Measurements from ENCODE around the gene S100A10. TPM values are rescaled to one million over a fixed set of nuclear protein-coding genes. Genes with fewer than 3 reads are reported as not detected.

Gene S100A10
- total RNA-seq, 2 donors from 2014 or later = 40.7 to 105 TPM

GRCh38 chr1:152000964-152001630 is 7.4 kb upstream of the S100A10 start:
- H3K36me3 ChIP-seq (replicated peaks in 1 of 2; ENCODE audit: insufficient read depth in 1 of 2, low read depth in 2 of 2) = no peaks in the 10 kb centered on the region
- TF ChIP-seq POLR2A (IDR thresholded peaks at IDR 0.05) (peak in 1 of 3 donors; percentile 12), CTCF (IDR thresholded peaks at IDR 0.05) (no peak)
- DNase-seq = peak in 1 of 4 donors; percentile 47
- no peak for ATAC-seq
- no peaks in the 10 kb centered on the region for H3K27me3 ChIP-seq
- peak overlapping the region in 1 of 4 donors; percentile 24 for H3K27ac ChIP-seq
- H3K4me1 ChIP-seq = no peaks in the 10 kb centered on the region
- H3K4me3 ChIP-seq = no peak overlapping the region
- no peaks in the 10 kb centered on the region for H3K9me3 ChIP-seq
- intact Hi-C loops (cut with DNase I) = no loop called here
- WGBS, 2 donors = 51 to 56% methylated on average over 4 of the region's 4 CpGs

GRCh38 chr1:151998611-151999362 is 5.1 kb upstream of the S100A10 start:
- no peaks in the 10 kb centered on the region for H3K36me3 ChIP-seq (replicated peaks in 1 of 2; ENCODE audit: insufficient read depth in 1 of 2, low read depth in 2 of 2)
- H3K4me1 ChIP-seq = peaks cover 7% of the 10 kb centered on the region
- no peaks in the 10 kb centered on the region for H3K9me3 ChIP-seq
- H3K27me3 ChIP-seq = no peaks in the 10 kb centered on the region
- TF ChIP-seq CTCF (IDR thresholded peaks at IDR 0.05) (no peak), POLR2A (IDR thresholded peaks at IDR 0.05) (no peak)
- DNase-seq = no peak
- ATAC-seq = no peak
- intact Hi-C loops (cut with DNase I) = loop anchor here (5.0 kb wide), 1 partner anchor 61 kb away; no protein-coding TSS in a partner anchor
- H3K4me3 ChIP-seq = no peak overlapping the region
- H3K27ac ChIP-seq = no peak overlapping the region

- intact Hi-C loops (cut with DNase I) = loop anchor here (5.0 kb wide), 1 partner anchor 60 kb away; no protein-coding TSS in a partner anchor
- no peak overlapping the region for H3K4me3 ChIP-seq
- no peak for TF ChIP-seq POLR2A (IDR thresholded peaks at IDR 0.05)
- no peaks in the 10 kb centered on the region for H3K9me3 ChIP-seq
- no peaks in the 10 kb centered on the region for H3K36me3 ChIP-seq (replicated peaks in 1 of 2; ENCODE audit: insufficient read depth in 1 of 2, low read depth in 2 of 2)
- DNase-seq (no peak), ATAC-seq (no peak)
- 79 to 94% methylated on average over 1 of the region's 1 CpG for WGBS, 2 donors
- H3K4me1 ChIP-seq = peaks cover 21% of the 10 kb centered on the region
- no peak overlapping the region for H3K27ac ChIP-seq
- H3K27me3 ChIP-seq = no peaks in the 10 kb centered on the region
These were observed 3.6 kb upstream of the S100A10 start for GRCh38 chr1:151997284-151997570.

- intact Hi-C loops (cut with DNase I) = loop anchor here (5.0 kb wide), 1 partner anchor 58 kb away; no protein-coding TSS in a partner anchor
- H3K27me3 ChIP-seq = no peaks in the 10 kb centered on the region
- no peak overlapping the region for H3K4me3 ChIP-seq
- no peaks in the 10 kb centered on the region for H3K36me3 ChIP-seq (replicated peaks in 1 of 2; ENCODE audit: insufficient read depth in 1 of 2, low read depth in 2 of 2)
- 62 to 63% methylated on average over 2 of the region's 2 CpGs for WGBS, 2 donors
- peaks cover 31% of the 10 kb centered on the region for H3K4me1 ChIP-seq
- no peak overlapping the region for H3K27ac ChIP-seq
- no peak for TF ChIP-seq POLR2A (IDR thresholded peaks at IDR 0.05)
- no peak for TF ChIP-seq CTCF (IDR thresholded peaks at IDR 0.05)
- DNase-seq (no peak), ATAC-seq (no peak)
- H3K9me3 ChIP-seq = no peaks in the 10 kb centered on the region
These were observed 2.1 kb upstream of the S100A10 start for GRCh38 chr1:151995774-151996173.

- peaks cover 40% of the 10 kb centered on the region for H3K4me1 ChIP-seq
- ATAC-seq = no peak
- H3K27me3 ChIP-seq = no peaks in the 10 kb centered on the region
- 70 to 76% methylated on average over 6 of the region's 6 CpGs for WGBS, 2 donors
- TF ChIP-seq POLR2A (IDR thresholded peaks at IDR 0.05) (no peak), CTCF (IDR thresholded peaks at IDR 0.05) (no peak)
- no peaks in the 10 kb centered on the region for H3K9me3 ChIP-seq
- peak in 1 of 4 donors; percentile 36 for DNase-seq
- peak overlapping the region in 2 of 4 donors; percentile 89 to 94 for H3K27ac ChIP-seq
- no peak overlapping the region for H3K4me3 ChIP-seq
- intact Hi-C loops (cut with DNase I) = loop anchor here (5.0 kb wide), 1 partner anchor 58 kb away; no protein-coding TSS in a partner anchor
- no peaks in the 10 kb centered on the region for H3K36me3 ChIP-seq (replicated peaks in 1 of 2; ENCODE audit: insufficient read depth in 1 of 2, low read depth in 2 of 2)
These were observed 1.3 kb upstream of the S100A10 start for GRCh38 chr1:151994956-151995355.

Measured in body of pancreas (tissue), 4 donors.